OCI-LY7 (cell line): ENCODE measurements around the gene TMEM161A.

Experiments
- CTCF ChIP-seq: fragments of 200-600 bp; sonication (generic); conservative IDR thresholded peaks from 2 replicates; pipeline ENCODE4 v1.5.1; 2014; ENCODE audit warnings: mild to moderate bottlenecking, antibody characterized with exemption, low read length, moderate library complexity, mixed read lengths
- EZH2phosphoT487 ChIP-seq: fragments of 200-600 bp; sonication (generic); IDR thresholded peaks from 2 replicates; pipeline ENCODE4 v1.6.1; 2018; ENCODE audit warnings: low read depth, borderline replicate concordance, mild to moderate bottlenecking, mixed run types, antibody characterized with exemption, low read length, moderate library complexity, mixed read lengths

- no peak for TF ChIP-seq CTCF
- no peak for TF ChIP-seq EZH2phosphoT487
Observed at GRCh38 chr19:19095691-19096090, 42.6 kb downstream of the TMEM161A start.
